ENCODE results near the gene RNF212B.

Gene RNF212B

DNA sequence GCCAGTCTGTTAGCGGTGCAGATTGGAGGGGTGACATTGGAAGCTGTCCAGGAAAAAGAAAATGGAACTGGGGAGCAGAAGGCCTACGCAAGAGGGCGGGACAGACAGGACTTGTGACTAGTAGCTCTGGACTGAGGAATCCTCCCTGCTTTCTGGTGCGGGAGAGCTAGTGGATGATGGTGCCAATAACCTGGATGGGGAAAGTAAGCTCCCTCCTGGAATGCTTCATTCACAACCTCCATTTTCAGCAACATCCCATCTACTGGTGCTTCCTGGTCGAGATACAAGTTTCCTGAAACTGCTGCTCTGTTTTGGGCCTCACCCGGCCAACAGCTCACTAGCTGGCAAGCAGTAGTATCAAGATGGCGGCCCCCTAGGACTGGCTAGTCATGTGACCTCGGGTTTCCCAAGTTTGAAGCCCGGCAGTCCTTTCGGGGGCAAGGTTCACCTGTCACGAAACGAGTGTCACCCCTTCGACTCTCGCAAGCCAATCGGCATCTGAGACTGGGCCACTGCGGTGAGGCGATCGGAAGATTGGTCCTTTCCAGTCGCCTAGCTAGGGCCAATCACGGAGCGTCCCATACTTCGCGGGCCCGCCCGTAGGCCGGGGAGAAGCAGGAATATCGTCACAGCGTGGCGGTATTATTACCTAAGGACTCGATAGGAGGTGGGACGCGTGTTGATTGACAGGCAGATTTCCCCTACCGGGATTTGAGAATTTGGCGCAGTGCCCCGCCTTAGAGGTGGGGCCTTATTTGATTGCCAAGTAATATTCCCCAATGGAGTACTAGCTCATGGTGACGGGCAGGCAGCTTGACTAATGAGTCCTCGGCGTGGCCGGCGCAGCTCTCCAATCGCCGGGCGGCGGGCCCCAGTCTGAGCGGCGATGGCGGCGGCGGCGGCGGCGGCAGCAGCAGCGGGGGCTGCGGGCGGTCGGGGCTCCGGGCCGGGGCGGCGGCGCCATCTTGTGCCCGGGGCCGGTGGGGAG, 83.1 kb downstream of the RNF212B start, which contains the start of gene PABPN1:
Gene PABPN1 (plus strand): TSS at position 874 of the 988 bp plus-strand sequence. CDS start 13 bp downstream, at position 887.
- Histone ChIP-seq H3K36me3 (ENCODE audit: control insufficient read depth, low read length) (peaks cover 51% of the 10 kb centered on the region), H3K27me3 (ENCODE audit: control insufficient read depth, low read length) (no peaks in the 10 kb centered on the region), H3K27ac (ENCODE audit: low read depth, low read length) (peak within 1 kb of the TSS; percentile 76), H3F3A (ENCODE audit: control insufficient read depth, insufficient read depth) (peaks cover 17% of the 10 kb centered on the region), H3K79me2 (ENCODE audit: control insufficient read depth, low read length) (peaks cover 37% of the 10 kb centered on the region), H3K4me1 (ENCODE audit: control insufficient read depth, low read length) (peaks cover 22% of the 10 kb centered on the region), H3K9me3 (ENCODE audit: control insufficient read depth, insufficient read depth, low read length) (no peaks in the 10 kb centered on the region), H3K4me3 (ENCODE audit: low read length) (peak within 1 kb of the TSS; percentile 98), H4K20me1 (ENCODE audit: control insufficient read depth, insufficient read depth, low read depth, low read length) (no peaks in the 10 kb centered on the region; the same call in 1 of the 2 replicates), H3K9me2 (replicated peaks; ENCODE audit: control insufficient read depth, low read length) (no peaks in the 10 kb centered on the region), H3K4me2 (ENCODE audit: low read length) (peak within 1 kb of the TSS; percentile 84)
- TF ChIP-seq EZH2phosphoT487 (IDR thresholded peaks at IDR 0.05; ENCODE audit: borderline replicate concordance, low read length): no peak
- TF ChIP-seq, protein P1, sequence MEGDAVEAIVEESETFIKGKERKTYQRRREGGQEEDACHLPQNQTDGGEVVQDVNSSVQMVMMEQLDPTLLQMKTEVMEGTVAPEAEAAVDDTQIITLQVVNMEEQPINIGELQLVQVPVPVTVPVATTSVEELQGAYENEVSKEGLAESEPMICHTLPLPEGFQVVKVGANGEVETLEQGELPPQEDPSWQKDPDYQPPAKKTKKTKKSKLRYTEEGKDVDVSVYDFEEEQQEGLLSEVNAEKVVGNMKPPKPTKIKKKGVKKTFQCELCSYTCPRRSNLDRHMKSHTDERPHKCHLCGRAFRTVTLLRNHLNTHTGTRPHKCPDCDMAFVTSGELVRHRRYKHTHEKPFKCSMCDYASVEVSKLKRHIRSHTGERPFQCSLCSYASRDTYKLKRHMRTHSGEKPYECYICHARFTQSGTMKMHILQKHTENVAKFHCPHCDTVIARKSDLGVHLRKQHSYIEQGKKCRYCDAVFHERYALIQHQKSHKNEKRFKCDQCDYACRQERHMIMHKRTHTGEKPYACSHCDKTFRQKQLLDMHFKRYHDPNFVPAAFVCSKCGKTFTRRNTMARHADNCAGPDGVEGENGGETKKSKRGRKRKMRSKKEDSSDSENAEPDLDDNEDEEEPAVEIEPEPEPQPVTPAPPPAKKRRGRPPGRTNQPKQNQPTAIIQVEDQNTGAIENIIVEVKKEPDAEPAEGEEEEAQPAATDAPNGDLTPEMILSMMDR (IDR thresholded peaks at IDR 0.05; ENCODE audit: low read depth, low read length, poor library complexity, severe bottlenecking): no peak

- peak overlapping the region; percentile 98 for H3K4me3 ChIP-seq (ENCODE audit: low read length)
- peaks cover 57% of the 10 kb centered on the region for H3K36me3 ChIP-seq (ENCODE audit: control insufficient read depth, low read length)
- peaks cover 37% of the 10 kb centered on the region for H3K79me2 ChIP-seq (ENCODE audit: control insufficient read depth, low read length)
- TF ChIP-seq, protein P1 (IDR thresholded peaks at IDR 0.05; ENCODE audit: low read depth, low read length, poor library complexity, severe bottlenecking): no peak
- TF ChIP-seq EZH2phosphoT487 (IDR thresholded peaks at IDR 0.05; ENCODE audit: borderline replicate concordance, low read length): no peak
- peak overlapping the region; percentile 54 for H3K27ac ChIP-seq (ENCODE audit: low read depth, low read length)
- no peaks in the 10 kb centered on the region for H3K9me2 ChIP-seq (replicated peaks; ENCODE audit: control insufficient read depth, low read length)
- no peaks in the 10 kb centered on the region; the same call in 1 of the 2 replicates for H4K20me1 ChIP-seq (ENCODE audit: control insufficient read depth, insufficient read depth, low read depth, low read length)
- H3K9me3 ChIP-seq (ENCODE audit: control insufficient read depth, insufficient read depth, low read length): no peaks in the 10 kb centered on the region
- H3K4me2 ChIP-seq (ENCODE audit: low read length): peak overlapping the region; percentile 69
- H3F3A ChIP-seq (ENCODE audit: control insufficient read depth, insufficient read depth): peaks cover 25% of the 10 kb centered on the region
- H3K4me1 ChIP-seq (ENCODE audit: control insufficient read depth, low read length): peaks cover 22% of the 10 kb centered on the region
- no peaks in the 10 kb centered on the region for H3K27me3 ChIP-seq (ENCODE audit: control insufficient read depth, low read length)
Measured at GRCh38 chr14:23321572-23322547, 84.1 kb downstream of the RNF212B start.

Measured in DOHH2 (cell line).